Measurements from ENCODE around the gene MAP3K5.

The MAP3K5 gene

DNA sequence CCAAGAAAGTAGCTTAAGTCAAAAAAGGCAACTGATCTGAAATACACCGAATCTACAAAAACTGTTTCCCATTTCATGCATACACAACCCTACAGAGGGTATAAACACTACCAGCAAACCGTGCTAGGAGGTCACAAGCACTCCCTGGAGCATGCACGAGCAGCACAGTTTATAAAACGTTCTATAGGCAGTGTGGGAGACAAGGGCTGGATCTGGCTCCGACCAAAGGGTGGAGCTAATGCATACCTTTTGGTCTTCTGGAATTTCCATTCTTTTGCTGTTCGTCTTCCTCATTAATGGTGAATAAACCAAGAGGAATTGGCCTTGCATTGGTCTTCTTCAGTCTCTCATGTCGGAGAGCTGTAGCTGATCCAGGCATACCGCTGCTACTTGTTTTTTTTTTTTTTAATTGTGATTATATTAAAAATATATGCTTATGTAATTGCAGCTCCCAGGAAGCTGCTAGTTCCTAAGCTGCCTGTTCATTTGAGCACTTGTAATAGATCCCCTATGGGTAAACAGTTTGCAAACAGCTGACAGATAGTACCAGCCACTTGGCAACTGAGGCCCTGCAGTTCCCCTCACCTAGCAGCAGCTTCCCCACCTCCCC is 266.6 kb downstream of the MAP3K5 start:
- Histone ChIP-seq H3K27me3 (ENCODE audit: control insufficient read depth, insufficient read depth, low read length) (no peaks in the 10 kb centered on the region), H3K9ac (ENCODE audit: low read length) (no peak overlapping the region), H3K4me3 (ENCODE audit: low read length) (no peak overlapping the region), H3K36me3 (ENCODE audit: control insufficient read depth, insufficient read depth, low read length) (no peaks in the 10 kb centered on the region), H3K9me3 (ENCODE audit: control insufficient read depth, low read length) (no peaks in the 10 kb centered on the region), H3K4me1 (ENCODE audit: control insufficient read depth, insufficient read depth, low read length) (peaks cover 17% of the 10 kb centered on the region)

DNA sequence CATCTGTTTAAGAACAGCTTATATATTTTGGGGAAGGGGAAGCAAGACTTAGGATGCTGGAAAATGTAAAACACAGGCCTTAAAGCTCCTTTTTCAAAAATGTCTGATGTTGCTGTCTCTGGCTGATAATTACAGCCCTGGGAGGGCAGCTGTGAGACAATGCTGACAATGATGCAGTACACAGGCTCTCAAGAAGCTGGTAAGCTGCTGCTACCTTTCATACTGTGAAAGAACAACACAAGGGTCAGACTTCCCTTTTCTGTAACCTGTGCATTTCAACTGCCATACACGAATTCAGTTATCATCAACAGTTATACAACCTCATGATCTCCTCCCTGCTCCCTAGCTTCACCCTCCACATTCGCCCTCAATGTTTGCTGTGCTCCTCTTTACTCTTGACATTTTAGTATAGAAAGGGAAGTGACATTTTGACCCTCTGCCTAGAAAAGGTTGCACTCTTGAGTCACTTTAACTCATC is 267.3 kb downstream of the MAP3K5 start:
- H3K9ac ChIP-seq (ENCODE audit: low read length), result no peak overlapping the region

DNA sequence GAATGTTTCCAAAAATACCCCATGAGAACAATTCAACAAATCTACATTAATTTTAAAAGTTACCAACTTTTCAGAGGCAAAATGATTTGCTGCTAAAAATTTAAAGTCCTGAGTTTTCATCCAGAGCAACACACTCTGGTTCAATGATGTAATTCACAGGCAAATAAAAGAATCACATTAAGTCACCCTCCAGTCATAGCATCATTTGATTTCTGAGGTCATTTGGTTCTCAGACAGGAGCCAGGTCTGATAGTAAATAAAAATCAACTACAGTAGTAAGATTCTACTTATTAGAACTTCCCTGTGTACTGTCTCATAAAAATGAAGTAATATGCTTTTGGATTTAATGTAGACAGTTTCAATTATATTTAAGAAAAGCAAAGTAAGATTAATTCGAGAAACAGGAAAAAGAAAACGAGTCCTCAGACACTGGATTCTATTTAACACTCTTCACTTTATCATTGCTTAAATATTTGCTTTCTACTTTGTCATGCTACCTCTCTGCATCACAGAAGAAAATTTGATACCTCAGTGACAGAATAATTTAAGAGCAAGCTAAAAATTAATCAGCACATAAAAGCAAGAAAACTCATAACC is 267.8 kb downstream of the MAP3K5 start:
- H3K4me3 ChIP-seq (ENCODE audit: low read length), result no peak overlapping the region
- no peaks in the 10 kb centered on the region for H3K36me3 ChIP-seq (ENCODE audit: control insufficient read depth, insufficient read depth, low read length)
- no peaks in the 10 kb centered on the region for H3K9me3 ChIP-seq (ENCODE audit: control insufficient read depth, low read length)
- no peaks in the 10 kb centered on the region for H3K27me3 ChIP-seq (ENCODE audit: control insufficient read depth, insufficient read depth, low read length)
- no peak overlapping the region for H3K9ac ChIP-seq (ENCODE audit: low read length)
- peaks cover 11% of the 10 kb centered on the region for H3K4me1 ChIP-seq (ENCODE audit: control insufficient read depth, insufficient read depth, low read length)

More for the DNA sequence above, 267.3 kb downstream of the MAP3K5 start:
- Histone ChIP-seq H3K36me3 (ENCODE audit: control insufficient read depth, insufficient read depth, low read length) (no peaks in the 10 kb centered on the region), H3K9me3 (ENCODE audit: control insufficient read depth, low read length) (no peaks in the 10 kb centered on the region), H3K4me3 (ENCODE audit: low read length) (no peak overlapping the region), H3K4me1 (ENCODE audit: control insufficient read depth, insufficient read depth, low read length) (peaks cover 15% of the 10 kb centered on the region), H3K27me3 (ENCODE audit: control insufficient read depth, insufficient read depth, low read length) (no peaks in the 10 kb centered on the region)

DNA sequence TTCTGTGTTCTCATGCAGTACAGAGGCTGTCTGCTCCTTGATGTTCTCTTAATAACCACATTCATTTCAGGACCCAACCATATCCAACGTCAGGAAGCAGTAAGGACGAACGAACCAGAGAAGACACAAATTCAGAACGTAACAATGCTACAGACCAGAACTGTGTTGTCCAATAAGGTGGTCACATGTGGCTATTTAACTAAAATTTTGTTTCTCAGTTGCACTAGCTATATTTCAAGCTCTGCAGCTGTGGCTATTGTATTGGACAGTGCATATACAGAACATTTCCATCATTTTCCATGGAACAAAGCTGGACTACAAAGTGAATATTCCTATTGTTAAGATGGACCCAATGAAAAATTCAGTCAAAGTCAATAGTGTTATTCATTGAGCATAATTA is 269.1 kb downstream of the MAP3K5 start:
- H3K9ac ChIP-seq (ENCODE audit: low read length), result no peak overlapping the region
- H3K4me1 ChIP-seq (ENCODE audit: control insufficient read depth, insufficient read depth, low read length), result peaks cover 13% of the 10 kb centered on the region
- no peak overlapping the region for H3K4me3 ChIP-seq (ENCODE audit: low read length)
- no peaks in the 10 kb centered on the region for H3K36me3 ChIP-seq (ENCODE audit: control insufficient read depth, insufficient read depth, low read length)
- no peaks in the 10 kb centered on the region for H3K9me3 ChIP-seq (ENCODE audit: control insufficient read depth, low read length)
- H3K27me3 ChIP-seq (ENCODE audit: control insufficient read depth, insufficient read depth, low read length), result no peaks in the 10 kb centered on the region

DNA sequence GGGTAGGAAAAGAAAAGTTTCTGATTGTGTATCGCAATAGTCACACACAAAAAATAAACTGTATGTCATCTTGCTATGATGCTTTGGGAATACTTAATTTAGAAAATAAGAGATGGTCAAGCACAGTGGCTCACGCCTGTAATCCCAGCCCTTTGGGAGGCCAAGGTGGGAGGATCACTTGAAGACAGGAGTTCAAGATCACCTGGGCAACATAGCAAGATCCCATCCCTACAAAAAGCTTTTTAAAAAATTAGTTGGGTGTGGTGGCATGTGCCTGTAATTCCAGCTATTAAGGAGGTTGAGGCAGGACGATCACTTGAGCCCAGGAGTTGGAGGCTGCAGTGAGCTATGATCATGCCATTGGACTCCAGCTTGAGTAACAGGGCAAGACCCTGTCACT is 269.6 kb downstream of the MAP3K5 start:
- Histone ChIP-seq H3K4me1 (ENCODE audit: control insufficient read depth, insufficient read depth, low read length) (peaks cover 19% of the 10 kb centered on the region), H3K4me3 (ENCODE audit: low read length) (no peak overlapping the region)

DNA sequence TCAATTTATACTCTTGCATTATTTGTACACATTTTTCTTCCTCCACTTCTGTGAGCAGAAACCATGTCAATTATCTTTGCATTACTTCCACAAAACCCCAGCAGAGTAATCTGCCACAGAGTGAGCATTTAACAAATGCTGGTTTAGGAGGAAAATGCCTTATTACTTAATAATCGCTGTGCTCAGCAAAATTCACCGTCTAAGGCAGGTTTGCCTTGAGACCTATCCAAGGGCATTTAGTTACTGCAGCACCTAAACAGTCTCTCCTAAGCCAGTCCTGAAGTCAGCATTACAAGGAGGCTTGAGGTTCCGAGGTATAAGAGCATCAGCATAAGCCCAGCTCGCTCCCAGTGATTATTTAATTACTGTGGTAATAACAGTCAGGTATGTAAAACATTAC is 270.4 kb downstream of the MAP3K5 start:
- no peaks in the 10 kb centered on the region for H3K36me3 ChIP-seq (ENCODE audit: control insufficient read depth, insufficient read depth, low read length)
- no peak overlapping the region for H3K9ac ChIP-seq (ENCODE audit: low read length)
- no peak overlapping the region for H3K4me3 ChIP-seq (ENCODE audit: low read length)

More for the DNA sequence above, 269.6 kb downstream of the MAP3K5 start:
- H3K36me3 ChIP-seq (ENCODE audit: control insufficient read depth, insufficient read depth, low read length), result no peaks in the 10 kb centered on the region
- no peaks in the 10 kb centered on the region for H3K27me3 ChIP-seq (ENCODE audit: control insufficient read depth, insufficient read depth, low read length)
- no peak overlapping the region for H3K9ac ChIP-seq (ENCODE audit: low read length)
- H3K9me3 ChIP-seq (ENCODE audit: control insufficient read depth, low read length), result no peaks in the 10 kb centered on the region

DNA sequence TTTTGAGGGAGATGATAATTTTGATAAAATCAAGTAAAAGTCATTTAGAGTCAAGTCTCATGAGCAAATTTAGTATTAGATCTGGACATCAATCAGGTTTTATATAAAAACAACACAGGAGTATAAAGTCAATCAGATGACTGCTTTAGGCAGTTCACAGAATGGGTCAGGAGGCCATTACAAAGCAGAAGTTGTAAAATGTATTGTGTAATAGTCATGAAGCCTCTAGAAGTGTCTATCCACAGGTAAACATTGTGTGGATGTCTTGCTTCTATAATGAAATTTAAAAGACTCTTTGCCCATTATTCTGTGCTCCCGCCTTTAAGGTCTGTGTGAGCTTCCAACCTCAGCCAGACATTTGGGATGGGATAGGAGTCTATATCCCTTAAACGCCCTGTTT is 270.9 kb downstream of the MAP3K5 start:
- Histone ChIP-seq H3K27me3 (ENCODE audit: control insufficient read depth, insufficient read depth, low read length) (no peaks in the 10 kb centered on the region), H3K9me3 (ENCODE audit: control insufficient read depth, low read length) (no peaks in the 10 kb centered on the region), H3K4me1 (ENCODE audit: control insufficient read depth, insufficient read depth, low read length) (peaks cover 23% of the 10 kb centered on the region), H3K9ac (ENCODE audit: low read length) (no peak overlapping the region), H3K36me3 (ENCODE audit: control insufficient read depth, insufficient read depth, low read length) (no peaks in the 10 kb centered on the region), H3K4me3 (ENCODE audit: low read length) (no peak overlapping the region)

More for the DNA sequence above, 270.4 kb downstream of the MAP3K5 start:
- H3K27me3 ChIP-seq (ENCODE audit: control insufficient read depth, insufficient read depth, low read length), result no peaks in the 10 kb centered on the region
- H3K9me3 ChIP-seq (ENCODE audit: control insufficient read depth, low read length), result no peaks in the 10 kb centered on the region
- peaks cover 25% of the 10 kb centered on the region for H3K4me1 ChIP-seq (ENCODE audit: control insufficient read depth, insufficient read depth, low read length)

DNA sequence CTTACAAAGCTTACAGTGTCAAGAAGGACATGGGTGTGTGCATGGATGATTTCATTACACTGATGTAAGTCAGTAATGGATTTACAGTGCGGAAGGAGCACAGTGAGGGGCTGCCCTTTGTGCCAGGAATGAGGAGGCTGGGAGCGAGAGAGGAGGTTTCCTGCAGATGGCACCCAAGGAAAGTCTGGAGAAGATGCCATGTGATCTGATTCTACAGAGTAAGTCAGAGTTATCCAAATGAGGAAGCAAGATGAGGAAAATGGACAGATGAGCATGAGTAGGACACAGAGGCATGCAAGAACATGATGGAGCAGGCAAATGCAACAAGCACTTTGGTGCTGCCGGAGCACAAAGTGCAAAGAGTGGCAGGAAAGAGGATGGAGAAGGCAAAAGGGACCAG is 271.8 kb downstream of the MAP3K5 start:
- Histone ChIP-seq H3K27me3 (ENCODE audit: control insufficient read depth, insufficient read depth, low read length) (no peaks in the 10 kb centered on the region), H3K9ac (ENCODE audit: low read length) (no peak overlapping the region), H3K4me1 (ENCODE audit: control insufficient read depth, insufficient read depth, low read length) (peaks cover 18% of the 10 kb centered on the region), H3K4me3 (ENCODE audit: low read length) (no peak overlapping the region), H3K36me3 (ENCODE audit: control insufficient read depth, insufficient read depth, low read length) (no peaks in the 10 kb centered on the region), H3K9me3 (ENCODE audit: control insufficient read depth, low read length) (no peaks in the 10 kb centered on the region)

DNA sequence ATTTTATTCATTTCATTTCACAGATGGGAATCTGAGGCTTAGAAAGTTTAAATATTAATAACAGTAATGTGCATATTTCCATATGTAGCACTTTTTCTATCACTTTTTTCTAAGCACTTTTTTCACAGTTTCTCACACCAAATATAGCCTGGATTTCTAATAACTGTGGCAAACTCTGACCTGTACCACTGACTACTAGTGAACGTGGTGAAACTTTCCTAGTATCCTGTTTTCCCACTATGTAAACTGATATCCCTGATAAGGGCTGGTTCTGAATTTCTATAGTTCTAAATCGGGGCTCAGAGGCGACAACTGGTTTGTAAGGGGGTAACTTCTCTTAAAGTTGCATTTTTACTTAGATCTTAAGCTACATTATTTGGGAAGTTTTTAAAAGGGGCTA is 274.7 kb downstream of the MAP3K5 start:
- Histone ChIP-seq H3K36me3 (ENCODE audit: control insufficient read depth, insufficient read depth, low read length) (no peaks in the 10 kb centered on the region), H3K4me3 (ENCODE audit: low read length) (no peak overlapping the region), H3K4me1 (ENCODE audit: control insufficient read depth, insufficient read depth, low read length) (peaks cover 19% of the 10 kb centered on the region), H3K9ac (ENCODE audit: low read length) (no peak overlapping the region), H3K9me3 (ENCODE audit: control insufficient read depth, low read length) (no peaks in the 10 kb centered on the region), H3K27me3 (ENCODE audit: control insufficient read depth, insufficient read depth, low read length) (no peaks in the 10 kb centered on the region)

DNA sequence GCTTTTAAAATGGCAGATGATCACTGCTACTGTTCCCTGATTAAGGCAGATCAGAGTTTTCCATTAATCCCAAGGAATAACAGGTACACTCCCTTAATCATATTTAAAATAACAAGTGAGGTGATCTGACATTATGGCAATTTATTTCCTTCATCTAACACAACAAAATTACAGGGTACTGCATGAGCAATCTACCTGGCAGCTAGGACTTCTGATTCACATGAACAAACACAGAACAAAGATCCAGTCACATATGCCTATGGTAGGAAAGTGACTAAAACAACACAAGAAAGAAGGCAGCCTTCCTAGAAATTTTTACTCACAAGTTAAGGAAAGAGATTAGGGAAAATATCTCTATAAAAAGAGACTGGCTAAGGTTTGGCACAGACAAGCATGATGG is 275.3 kb downstream of the MAP3K5 start:
- Histone ChIP-seq H3K4me3 (ENCODE audit: low read length) (no peak overlapping the region), H3K9ac (ENCODE audit: low read length) (no peak overlapping the region), H3K36me3 (ENCODE audit: control insufficient read depth, insufficient read depth, low read length) (no peaks in the 10 kb centered on the region), H3K27me3 (ENCODE audit: control insufficient read depth, insufficient read depth, low read length) (no peaks in the 10 kb centered on the region), H3K4me1 (ENCODE audit: control insufficient read depth, insufficient read depth, low read length) (peaks cover 25% of the 10 kb centered on the region), H3K9me3 (ENCODE audit: control insufficient read depth, low read length) (no peaks in the 10 kb centered on the region)

DNA sequence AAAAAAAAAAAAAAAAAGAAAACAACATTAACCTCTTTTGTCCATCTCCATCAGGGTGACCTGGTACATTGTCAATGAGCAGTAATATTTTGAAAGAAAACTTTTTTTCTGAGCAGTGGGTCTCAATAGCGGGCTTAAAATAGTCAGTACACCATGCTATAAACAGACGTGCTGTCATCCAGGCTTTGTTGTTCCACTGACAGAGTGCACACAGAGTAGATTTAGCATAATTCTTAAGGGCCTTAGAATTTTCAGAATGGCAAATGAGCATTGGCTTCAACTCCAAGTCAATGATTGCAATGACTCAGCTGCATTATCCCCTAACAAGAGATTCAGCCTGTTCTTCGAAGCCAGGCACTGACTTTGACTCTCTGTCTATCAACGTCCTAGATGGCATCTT is 277.7 kb downstream of the MAP3K5 start:
- no peak overlapping the region for H3K9ac ChIP-seq (ENCODE audit: low read length)
- no peaks in the 10 kb centered on the region for H3K36me3 ChIP-seq (ENCODE audit: control insufficient read depth, insufficient read depth, low read length)
- H3K4me3 ChIP-seq (ENCODE audit: low read length), result no peak overlapping the region
- H3K4me1 ChIP-seq (ENCODE audit: control insufficient read depth, insufficient read depth, low read length), result peaks cover 35% of the 10 kb centered on the region
- H3K27me3 ChIP-seq (ENCODE audit: control insufficient read depth, insufficient read depth, low read length), result no peaks in the 10 kb centered on the region
- no peaks in the 10 kb centered on the region for H3K9me3 ChIP-seq (ENCODE audit: control insufficient read depth, low read length)

DNA sequence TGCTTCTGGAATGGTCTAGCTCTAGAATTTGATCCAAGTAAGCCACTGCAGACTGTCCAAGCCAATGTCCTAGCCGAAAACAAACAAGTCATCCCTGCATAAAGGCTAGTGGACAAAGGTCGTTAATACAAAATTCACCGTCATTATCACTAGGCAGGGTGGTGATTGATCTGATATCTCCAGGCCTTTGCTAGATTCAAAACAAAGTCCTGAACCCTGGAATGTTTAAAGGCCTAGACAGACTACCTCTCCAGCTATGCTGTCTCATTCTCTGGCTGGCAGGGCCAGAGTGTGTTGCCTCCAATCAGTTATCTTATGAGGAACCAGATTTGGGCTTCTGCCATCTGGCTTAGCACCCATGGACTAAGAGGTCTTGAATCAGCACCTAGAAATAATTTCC is 280.4 kb downstream of the MAP3K5 start:
- no peak overlapping the region for H3K4me3 ChIP-seq (ENCODE audit: low read length)
- H3K9ac ChIP-seq (ENCODE audit: low read length), result no peak overlapping the region
- H3K9me3 ChIP-seq (ENCODE audit: control insufficient read depth, low read length), result no peaks in the 10 kb centered on the region
- H3K27me3 ChIP-seq (ENCODE audit: control insufficient read depth, insufficient read depth, low read length), result no peaks in the 10 kb centered on the region
- no peaks in the 10 kb centered on the region for H3K36me3 ChIP-seq (ENCODE audit: control insufficient read depth, insufficient read depth, low read length)
- H3K4me1 ChIP-seq (ENCODE audit: control insufficient read depth, insufficient read depth, low read length), result peaks cover 21% of the 10 kb centered on the region

Measured in mucosa of stomach (tissue), 1 donor.